HepG2 (cell line): Measurements from ENCODE around the gene PARVA. TPM values are rescaled to one million over a fixed set of nuclear protein-coding genes. Genes with fewer than 3 reads are reported as not detected.
A peak's percentile ranks its signal among the peaks of the same experiment; 100 is the strongest.

Experiments
- ATAC-seq: fragments of 200-7000 bp; cut with Tn5 transposase; 3 replicates; pipeline ENCODE4 v1.9.1; 2020; ENCODE audit warnings: mild to moderate bottlenecking, moderate library complexity
- BruUV-seq: library from RNA; stranded (reverse); fragments of 400-500 nt; replicated peaks from 2 replicates; lab custom pipeline; 2021; lab: Mats Ljungman, UMichigan
- CTCF ChIA-PET: fragments of 300-600 bp; formaldehyde crosslinking; extraction: SDS; loops from one replicate; lab custom pipeline; 2021; ENCODE audit warnings: low total read pairs, inconsistent platforms, low intra/inter-chr PET ratio; lab: Yijun Ruan, JAX
- POLR2A ChIA-PET: fragments of 350-600 bp; sonication (Branson Sonifier 250); formaldehyde crosslinking; loops from one replicate; lab custom pipeline; 2020; ENCODE audit warnings: antibody characterized with exemption, inconsistent platforms; lab: Yijun Ruan, JAX
- DNase-seq: peaks from one replicate; pipeline ENCODE4 v3.0.0-alpha.2; 2015; ENCODE audit warnings: low spot score
- FAIRE-seq: peaks from 3 replicates; lab custom pipeline; 2011; peaks lifted over from hg19 to GRCh38; lab: Jason Lieb, UNC
- H2AFZ ChIP-seq: one replicate; pipeline ENCODE4 v1.6.1; 2011; ENCODE audit warnings: low read length, inconsistent platforms
- H3K27ac ChIP-seq: fragments of 300-600 bp; 3 replicates; pipeline ENCODE4 v1.8.0; 2011; ENCODE audit warnings: mixed run types, mild to moderate bottlenecking, mixed read lengths, low read length, inconsistent platforms; ENCODE audit not compliant: insufficient read depth; ENCODE audit errors: extremely low read length
- H3K27me3 ChIP-seq, 2 experiments: fragments of 200-600 bp in 1 of 2; 2 replicates in 1 of 2; 3 replicates in 1 of 2; pipeline versions ENCODE4 v1.6.0 to v1.8.0; 2011; ENCODE audit warnings: low read length in 2 of 2, mild to moderate bottlenecking in 2 of 2, moderate library complexity in 2 of 2, inconsistent platforms in 1 of 2; ENCODE audit not compliant: insufficient read depth in 2 of 2, control insufficient read depth in 1 of 2
- H3K36me3 ChIP-seq, 2 experiments: fragments of 200-600 bp in 1 of 2; replicated peaks in 1 of 2; 2 replicates in 1 of 2; 3 replicates in 1 of 2; pipeline versions ENCODE4 v1.5.1 to v1.8.0; 2011; ENCODE audit warnings: low read length in 2 of 2, inconsistent platforms in 1 of 2; ENCODE audit not compliant: insufficient read depth in 2 of 2, control insufficient read depth in 1 of 2
- H3K4me1 ChIP-seq: 2 replicates; pipeline ENCODE4 v1.5.1; 2012; ENCODE audit warnings: low read length, inconsistent platforms; ENCODE audit not compliant: insufficient read depth
- H3K4me2 ChIP-seq: 2 replicates; pipeline ENCODE4 v1.6.0; 2011; ENCODE audit warnings: low read depth, low read length, inconsistent platforms
- H3K4me3 ChIP-seq, 3 experiments: fragments of 200-600 bp in 1 of 3; sonication (generic), shearing (Covaris generic) in 1 of 3; replicated peaks in 1 of 3; 2 replicates each; pipeline ENCODE4 v1.5.1; 2011 to 2016; ENCODE audit warnings: low read length in 3 of 3, inconsistent platforms in 2 of 3, low read depth in 2 of 3, mild to moderate bottlenecking in 2 of 3, control low read depth in 1 of 3, mixed read lengths in 1 of 3; ENCODE audit not compliant: insufficient read depth in 1 of 3
- H3K79me2 ChIP-seq: one replicate; pipeline ENCODE4 v1.6.1; 2011; ENCODE audit warnings: low read length, inconsistent platforms; ENCODE audit not compliant: insufficient read depth
- H3K9ac ChIP-seq: 2 replicates; pipeline ENCODE4 v1.6.0; 2011; ENCODE audit warnings: mild to moderate bottlenecking, low read depth, low read length, inconsistent platforms; ENCODE audit not compliant: insufficient read depth
- H3K9me3 ChIP-seq: 2 replicates; pipeline ENCODE4 v1.5.1; 2012; ENCODE audit warnings: mild to moderate bottlenecking, low read length
- H4K20me1 ChIP-seq: 2 replicates; pipeline ENCODE4 v1.6.0; 2011; ENCODE audit warnings: inconsistent platforms, mild to moderate bottlenecking, low read length, moderate library complexity; ENCODE audit not compliant: insufficient read depth
- MAFK ChIP-seq, 2 experiments: IDR thresholded peaks in 1 of 2; conservative IDR thresholded peaks in 1 of 2; 2 replicates each; pipeline ENCODE4 v1.6.1; 2011; ENCODE audit warnings: improper control_type of control experiment in 2 of 2, low read length in 2 of 2
- NFE2L2 ChIP-seq: fragments of 150-350 bp; IDR thresholded peaks from 2 replicates; pipeline ENCODE4 v1.6.1; 2014; ENCODE audit warnings: low read length
- WGBS: methylation state at CpG from one replicate; pipeline ENCODE4 v1.1.6; 2017; ENCODE audit warnings: low lambda C conversion rate; 5-methylcytosine and 5-hydroxymethylcytosine counted together
- in situ Hi-C: cut with HindIII; loops from 2 replicates; pipeline ENCODE4 v1.10.0; 2017; ENCODE audit warnings: low pct_unique_long_range_greater_than_20kb; ENCODE audit not compliant: extremely low pct_ligation_motif_present
- intact Hi-C: fragments of 100-400 bp; cut with micrococcal nuclease; formaldehyde crosslinking; loops from one replicate; pipeline ENCODE4 v1.10.0; 2022; ENCODE audit not compliant: unreplicated experiment
- polyA plus RNA-seq, 8 experiments: library from polyadenylated mRNA; depleted of rRNA in 3 of 8; stranded (reverse) in 7 of 8; unstranded in 1 of 8; fragments of >200 nt; fragmentation: Illumina TruSeq in 4 of 8; extraction: Trizol in 4 of 8; gene quantifications; 2 replicates each; pipeline versions ENCODE4 v1.2.1 to v1.2.3, GENCODE V29; 2011 to 2016; ENCODE audit warnings: low read depth in 4 of 8, missing spikeins in 1 of 8, mixed read lengths in 1 of 8; ENCODE audit not compliant: insufficient read depth in 1 of 8
- total RNA-seq, 5 experiments: library from RNA; depleted of rRNA; stranded (reverse); fragments of >200 nt; fragmentation: Illumina TruSeq; extraction: Trizol; gene quantifications; 2 replicates each; pipeline ENCODE4 v1.2.3, GENCODE V29; 2016; ENCODE audit warnings: low read depth in 1 of 5
- TF ChIP-seq, protein P1 (sequence below): sonication (generic); formaldehyde crosslinking; IDR thresholded peaks from 2 replicates; pipeline ENCODE4 v1.4.0; 2020; ENCODE audit warnings: missing genetic modification reagents, borderline replicate concordance
- TF ChIP-seq, protein P2 (sequence below): sonication (generic); formaldehyde crosslinking; IDR thresholded peaks from one replicate; pipeline ENCODE4 v1.5.1; 2020; ENCODE audit warnings: mild to moderate bottlenecking, missing genetic modification reagents; ENCODE audit errors: not compliant biosample characterization

PARVA gene
- total and polyA plus RNA-seq, 2 of the 13 experiments (the other 11 are each of a cell fraction or from before 2014, with no cell fraction given): 5.9 to 9.1 TPM

DNA sequence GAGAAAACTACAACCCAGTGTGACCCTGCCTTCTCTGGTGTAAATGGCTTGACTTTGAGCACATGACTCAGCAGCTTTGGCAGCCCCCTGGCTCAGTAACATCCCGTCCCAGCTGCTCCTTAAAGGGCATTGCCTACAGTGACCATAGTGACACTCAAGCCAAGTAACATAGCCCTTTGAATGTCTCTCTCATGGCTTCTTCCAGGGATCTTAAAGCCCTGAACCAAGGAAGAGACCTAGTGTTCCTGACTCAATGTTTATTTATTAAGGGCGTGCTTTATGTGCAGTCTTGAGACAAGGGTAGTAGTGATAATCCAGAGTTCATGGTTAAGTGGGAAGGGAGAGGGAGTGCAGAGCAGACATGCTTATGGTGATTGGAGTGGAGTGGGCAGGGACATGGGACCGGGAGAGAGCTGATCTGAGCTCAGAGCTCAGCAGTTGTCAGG, 125.7 kb downstream of the PARVA start:
- in situ Hi-C loops: no loop called here
- H3K27me3 ChIP-seq: no peaks in the 10 kb centered on the region; a peak in 1 of 5 replicates
- DNase-seq: no peak
- FAIRE-seq: no peak
- ATAC-seq: no peak
- 0 out of 2 replicates have a peak, but pooled peaks cover 6% of the 10 kb centered on the region for H3K4me1 ChIP-seq
- H3K79me2 ChIP-seq: no peaks in the 10 kb centered on the region
- BruUV-seq: no TSS peak
- no peak overlapping the region for H2AFZ ChIP-seq
- ChIA-PET POLR2A (no interaction called here), CTCF (no interaction called here)
- TF ChIP-seq, protein P1, sequence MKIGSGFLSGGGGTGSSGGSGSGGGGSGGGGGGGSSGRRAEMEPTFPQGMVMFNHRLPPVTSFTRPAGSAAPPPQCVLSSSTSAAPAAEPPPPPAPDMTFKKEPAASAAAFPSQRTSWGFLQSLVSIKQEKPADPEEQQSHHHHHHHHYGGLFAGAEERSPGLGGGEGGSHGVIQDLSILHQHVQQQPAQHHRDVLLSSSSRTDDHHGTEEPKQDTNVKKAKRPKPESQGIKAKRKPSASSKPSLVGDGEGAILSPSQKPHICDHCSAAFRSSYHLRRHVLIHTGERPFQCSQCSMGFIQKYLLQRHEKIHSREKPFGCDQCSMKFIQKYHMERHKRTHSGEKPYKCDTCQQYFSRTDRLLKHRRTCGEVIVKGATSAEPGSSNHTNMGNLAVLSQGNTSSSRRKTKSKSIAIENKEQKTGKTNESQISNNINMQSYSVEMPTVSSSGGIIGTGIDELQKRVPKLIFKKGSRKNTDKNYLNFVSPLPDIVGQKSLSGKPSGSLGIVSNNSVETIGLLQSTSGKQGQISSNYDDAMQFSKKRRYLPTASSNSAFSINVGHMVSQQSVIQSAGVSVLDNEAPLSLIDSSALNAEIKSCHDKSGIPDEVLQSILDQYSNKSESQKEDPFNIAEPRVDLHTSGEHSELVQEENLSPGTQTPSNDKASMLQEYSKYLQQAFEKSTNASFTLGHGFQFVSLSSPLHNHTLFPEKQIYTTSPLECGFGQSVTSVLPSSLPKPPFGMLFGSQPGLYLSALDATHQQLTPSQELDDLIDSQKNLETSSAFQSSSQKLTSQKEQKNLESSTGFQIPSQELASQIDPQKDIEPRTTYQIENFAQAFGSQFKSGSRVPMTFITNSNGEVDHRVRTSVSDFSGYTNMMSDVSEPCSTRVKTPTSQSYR (CRISPR knock-in tag): no peak
- TF ChIP-seq MAFK (conservative IDR thresholded peaks at IDR 0.05 in 1 of 2, IDR thresholded peaks at IDR 0.05 in 1 of 2; ENCODE audit: low read length in 2 of 2) (0 out of 4 replicates have a peak, but pooled peaks of 1 of the 2 experiments have one; percentile 4), NFE2L2 (0 out of 2 replicates have a peak, but pooled peaks have one; percentile 26)
- TF ChIP-seq, protein P2, sequence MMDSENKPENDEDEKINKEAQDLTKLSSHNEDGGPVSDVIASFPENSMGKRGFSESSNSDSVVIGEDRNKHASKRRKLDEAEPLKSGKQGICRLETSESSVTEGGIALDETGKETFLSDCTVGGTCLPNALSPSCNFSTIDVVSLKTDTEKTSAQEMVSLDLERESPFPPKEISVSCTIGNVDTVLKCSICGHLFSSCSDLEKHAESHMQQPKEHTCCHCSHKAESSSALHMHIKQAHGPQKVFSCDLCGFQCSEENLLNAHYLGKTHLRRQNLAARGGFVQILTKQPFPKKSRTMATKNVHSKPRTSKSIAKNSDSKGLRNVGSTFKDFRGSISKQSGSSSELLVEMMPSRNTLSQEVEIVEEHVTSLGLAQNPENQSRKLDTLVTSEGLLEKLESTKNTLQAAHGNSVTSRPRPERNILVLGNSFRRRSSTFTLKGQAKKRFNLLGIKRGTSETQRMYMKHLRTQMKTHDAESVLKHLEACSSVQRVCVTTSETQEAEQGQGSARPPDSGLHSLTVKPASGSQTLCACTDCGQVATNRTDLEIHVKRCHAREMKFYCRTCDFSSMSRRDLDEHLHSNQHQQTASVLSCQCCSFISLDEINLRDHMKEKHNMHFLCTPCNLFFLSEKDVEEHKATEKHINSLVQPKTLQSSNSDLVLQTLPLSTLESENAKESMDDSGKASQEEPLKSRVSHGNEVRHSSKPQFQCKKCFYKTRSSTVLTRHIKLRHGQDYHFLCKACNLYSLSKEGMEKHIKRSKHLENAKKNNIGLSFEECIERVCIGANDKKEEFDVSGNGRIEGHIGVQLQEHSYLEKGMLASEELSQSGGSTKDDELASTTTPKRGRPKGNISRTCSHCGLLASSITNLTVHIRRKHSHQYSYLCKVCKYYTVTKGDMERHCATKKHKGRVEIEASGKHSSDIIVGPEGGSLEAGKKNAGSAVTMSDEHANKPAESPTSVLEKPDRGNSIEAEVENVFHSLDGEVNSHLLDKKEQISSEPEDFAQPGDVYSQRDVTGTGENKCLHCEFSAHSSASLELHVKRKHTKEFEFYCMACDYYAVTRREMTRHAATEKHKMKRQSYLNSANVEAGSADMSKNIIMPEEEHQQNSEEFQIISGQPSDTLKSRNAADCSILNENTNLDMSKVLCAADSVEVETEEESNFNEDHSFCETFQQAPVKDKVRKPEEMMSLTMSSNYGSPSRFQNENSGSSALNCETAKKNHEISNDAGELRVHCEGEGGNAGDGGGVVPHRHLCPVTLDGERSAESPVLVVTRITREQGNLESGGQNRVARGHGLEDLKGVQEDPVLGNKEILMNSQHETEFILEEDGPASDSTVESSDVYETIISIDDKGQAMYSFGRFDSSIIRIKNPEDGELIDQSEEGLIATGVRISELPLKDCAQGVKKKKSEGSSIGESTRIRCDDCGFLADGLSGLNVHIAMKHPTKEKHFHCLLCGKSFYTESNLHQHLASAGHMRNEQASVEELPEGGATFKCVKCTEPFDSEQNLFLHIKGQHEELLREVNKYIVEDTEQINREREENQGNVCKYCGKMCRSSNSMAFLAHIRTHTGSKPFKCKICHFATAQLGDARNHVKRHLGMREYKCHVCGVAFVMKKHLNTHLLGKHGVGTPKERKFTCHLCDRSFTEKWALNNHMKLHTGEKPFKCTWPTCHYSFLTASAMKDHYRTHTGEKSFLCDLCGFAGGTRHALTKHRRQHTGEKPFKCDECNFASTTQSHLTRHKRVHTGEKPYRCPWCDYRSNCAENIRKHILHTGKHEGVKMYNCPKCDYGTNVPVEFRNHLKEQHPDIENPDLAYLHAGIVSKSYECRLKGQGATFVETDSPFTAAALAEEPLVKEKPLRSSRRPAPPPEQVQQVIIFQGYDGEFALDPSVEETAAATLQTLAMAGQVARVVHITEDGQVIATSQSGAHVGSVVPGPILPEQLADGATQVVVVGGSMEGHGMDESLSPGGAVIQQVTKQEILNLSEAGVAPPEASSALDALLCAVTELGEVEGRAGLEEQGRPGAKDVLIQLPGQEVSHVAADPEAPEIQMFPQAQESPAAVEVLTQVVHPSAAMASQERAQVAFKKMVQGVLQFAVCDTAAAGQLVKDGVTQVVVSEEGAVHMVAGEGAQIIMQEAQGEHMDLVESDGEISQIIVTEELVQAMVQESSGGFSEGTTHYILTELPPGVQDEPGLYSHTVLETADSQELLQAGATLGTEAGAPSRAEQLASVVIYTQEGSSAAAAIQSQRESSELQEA (CRISPR knock-in tag): no peak
- WGBS: 100% methylated on average over 2 of the region's 3 CpGs
- H4K20me1 ChIP-seq: no peaks in the 10 kb centered on the region
- no peak overlapping the region for H3K9ac ChIP-seq
- H3K4me3 ChIP-seq: no peak overlapping the region
- H3K9me3 ChIP-seq: no peaks in the 10 kb centered on the region
- H3K4me2 ChIP-seq: no peak overlapping the region
- no peak overlapping the region for H3K27ac ChIP-seq
- peaks cover 2% of the 10 kb centered on the region in 2 experiments; a peak in 1 of 5 replicates for H3K36me3 ChIP-seq
- intact Hi-C loops: no loop called here
